Prostate gland (tissue), 2 donors: ENCODE measurements around the gene HOXB1. TPM values are rescaled to one million over a fixed set of nuclear protein-coding genes. Genes with fewer than 3 reads are reported as not detected.

Source experiments
- DNase-seq: peaks from one replicate; pipeline ENCODE4 v3.0.0-alpha.2; 2019; ENCODE audit warnings: low spot score
- H3K27ac ChIP-seq, 2 donors: fragments of 200-600 bp; sonication (generic); 2 replicates each; pipeline ENCODE4 v1.5.1; 2017 to 2019
- H3K27me3 ChIP-seq: fragments of 200-600 bp; sonication (generic); replicated peaks from 2 replicates; pipeline ENCODE4 v1.5.1; 2019; ENCODE audit not compliant: insufficient read depth
- H3K36me3 ChIP-seq, 2 donors: fragments of 200-600 bp; sonication (generic); 1 replicate in 1 of 2; 2 replicates in 1 of 2; pipeline versions ENCODE4 v1.5.1 to v1.8.1; 2017 to 2019
- H3K4me1 ChIP-seq: fragments of 200-600 bp; sonication (generic); replicated peaks from 2 replicates; pipeline ENCODE4 v1.5.1; 2019
- H3K4me3 ChIP-seq, 2 donors: fragments of 200-600 bp; sonication (generic); 2 replicates each; pipeline ENCODE4 v1.5.1; 2017 to 2019
- H3K9me3 ChIP-seq: fragments of 200-600 bp; sonication (generic); 2 replicates; pipeline ENCODE4 v1.5.1; 2017
- CTCF ChIP-seq, 4 experiments: fragments of 200-600 bp in 2 of 4; fragments of 450-650 bp in 2 of 4; sonication (generic) in 2 of 4; IDR thresholded peaks; 1 replicate in 3 of 4; 2 replicates in 1 of 4; pipeline ENCODE4 v1.5.1; 2016 to 2019; ENCODE audit warnings: antibody characterized with exemption in 4 of 4, mild to moderate bottlenecking in 2 of 4, moderate library complexity in 2 of 4
- POLR2A ChIP-seq: fragments of 450-650 bp; IDR thresholded peaks from one replicate; pipeline ENCODE4 v1.6.1; 2016; ENCODE audit warnings: antibody characterized with exemption, mild to moderate bottlenecking
- POLR2AphosphoS5 ChIP-seq: sonication (generic); formaldehyde crosslinking; IDR thresholded peaks from one replicate; pipeline ENCODE4 v1.6.1; 2017; ENCODE audit warnings: antibody characterized with exemption
- WGBS: methylation state at CpG from one replicate; pipeline ENCODE4 v1.1.5; 2018; 5-methylcytosine and 5-hydroxymethylcytosine counted together
- intact Hi-C: fragments of 100-400 bp; cut with DNase I; formaldehyde crosslinking; loops from one replicate; pipeline ENCODE4 v1.14.2; 2022
- total RNA-seq, 2 donors: library from RNA; depleted of rRNA; stranded (reverse); fragments of >200 nt; gene quantifications; one replicate each; pipeline ENCODE4 v1.1.0, GENCODE V29; 2016

Gene HOXB1
- total RNA-seq, 2 donors from 2014 or later: not detected

DNA sequence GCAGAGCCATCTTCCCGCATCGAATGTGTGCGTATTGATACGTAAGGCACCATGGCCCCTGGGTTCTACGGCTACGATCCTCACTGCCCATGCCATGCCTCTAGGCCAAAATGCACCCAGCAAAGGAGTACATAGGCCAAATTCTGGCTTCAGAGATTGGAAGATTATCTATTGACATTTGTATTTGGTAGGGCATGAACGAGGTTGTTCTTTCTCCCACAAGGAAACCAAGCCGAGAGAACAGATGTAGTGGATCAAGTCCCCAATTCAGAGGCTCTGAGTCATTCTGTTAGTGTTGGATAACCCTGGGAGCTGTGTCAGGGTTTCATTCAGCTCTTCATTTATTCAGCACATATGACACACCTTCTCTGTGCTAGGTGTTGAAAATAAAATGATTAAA, 36.5 kb downstream of the HOXB1 start:
- Histone ChIP-seq H3K27ac (no peak overlapping the region), H3K9me3 (no peaks in the 10 kb centered on the region), H3K4me1 (no peaks in the 10 kb centered on the region), H3K27me3 (no peaks in the 10 kb centered on the region), H3K4me3 (no peak overlapping the region), H3K36me3 (no peaks in the 10 kb centered on the region)
- WGBS: 94% methylated on average over 8 of the region's 8 CpGs
- no peak for DNase-seq
- intact Hi-C loops: no loop called here
- TF ChIP-seq POLR2A: no peak
- no peak for TF ChIP-seq CTCF (IDR thresholded peaks at IDR 0.05)
- no peak for TF ChIP-seq POLR2AphosphoS5

- Histone ChIP-seq H3K4me3 (no peak overlapping the region), H3K9me3 (no peaks in the 10 kb centered on the region), H3K27me3 (no peaks in the 10 kb centered on the region), H3K27ac (no peak overlapping the region), H3K36me3 (no peaks in the 10 kb centered on the region), H3K4me1 (no peaks in the 10 kb centered on the region)
- WGBS: 8% methylated on average over 53 of the region's 53 CpGs
- DNase-seq: peak; percentile 49
- intact Hi-C loops: no loop called here
- TF ChIP-seq POLR2A (no peak), CTCF (IDR thresholded peaks at IDR 0.05) (peak; percentile 51 to 91 (median 80)), POLR2AphosphoS5 (no peak)
Observed at GRCh38 chr17:48492401-48493298, 38.2 kb downstream of the HOXB1 start.

DNA sequence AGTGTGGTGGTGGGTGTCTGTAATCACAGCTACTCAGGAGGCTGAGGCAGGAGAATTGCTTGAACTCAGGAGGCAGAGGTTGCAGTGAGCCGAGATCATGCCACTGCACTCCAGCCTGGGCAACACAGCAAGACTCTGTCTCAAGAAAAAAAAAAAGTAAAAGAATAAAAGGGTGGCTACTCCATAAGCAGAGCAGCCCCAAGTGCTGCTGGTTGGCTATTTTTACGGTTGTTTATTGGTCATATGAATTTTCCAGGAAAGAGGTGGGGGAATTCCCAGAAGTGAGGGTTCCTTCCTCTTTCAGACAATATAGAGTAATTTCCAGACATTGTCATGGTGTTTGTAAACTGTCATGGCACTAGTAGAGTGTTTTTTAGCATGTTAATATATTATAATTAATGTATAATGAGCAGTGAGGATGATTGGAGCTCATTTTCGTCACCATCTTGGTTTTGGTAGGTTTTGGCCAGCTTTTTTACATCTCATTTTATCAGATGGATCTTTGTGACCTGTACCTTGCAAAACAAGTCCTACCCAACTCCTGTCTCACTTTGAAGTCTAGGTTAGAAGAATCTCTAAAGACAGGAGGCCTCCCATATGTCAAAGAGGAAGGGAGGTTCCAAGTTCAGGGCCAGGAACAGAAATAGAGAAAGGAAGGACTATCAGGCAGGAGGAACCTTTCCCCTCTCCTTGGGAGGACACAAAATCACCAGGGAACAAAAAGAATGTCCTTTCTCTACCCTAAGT, 39.1 kb downstream of the HOXB1 start:
- no peaks in the 10 kb centered on the region for H3K9me3 ChIP-seq
- no peaks in the 10 kb centered on the region for H3K27me3 ChIP-seq
- WGBS: 86% methylated on average over 3 of the region's 3 CpGs
- no peaks in the 10 kb centered on the region for H3K4me1 ChIP-seq
- no peak overlapping the region for H3K4me3 ChIP-seq
- no peak for DNase-seq
- TF ChIP-seq CTCF (IDR thresholded peaks at IDR 0.05) (no peak), POLR2AphosphoS5 (no peak), POLR2A (no peak)
- intact Hi-C loops: no loop called here
- H3K36me3 ChIP-seq: no peaks in the 10 kb centered on the region
- H3K27ac ChIP-seq: no peak overlapping the region

DNA sequence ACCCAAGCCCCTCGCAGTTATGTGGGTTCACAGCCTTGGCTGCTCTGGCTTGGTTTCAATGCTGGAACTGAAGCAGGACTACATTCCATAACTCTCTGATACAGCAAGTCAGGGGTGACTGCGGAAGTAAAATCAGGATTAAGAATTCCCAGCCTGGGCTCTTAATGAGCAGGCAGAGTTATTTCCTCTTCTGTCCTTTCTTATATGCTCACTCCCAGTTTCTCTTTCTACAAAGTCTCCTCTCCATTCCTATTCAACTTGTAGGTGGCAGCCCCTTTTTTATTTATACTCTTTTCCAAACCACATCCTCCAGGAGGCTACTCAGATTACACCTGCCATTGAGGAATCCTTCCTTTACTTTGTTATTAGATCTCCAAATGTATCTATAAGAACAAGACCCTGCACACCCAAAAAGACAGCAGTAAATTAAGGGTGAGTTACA, 40.3 kb downstream of the HOXB1 start:
- intact Hi-C loops: no loop called here
- H3K9me3 ChIP-seq: no peaks in the 10 kb centered on the region
- no peak for DNase-seq
- H3K4me3 ChIP-seq: no peak overlapping the region
- no peaks in the 10 kb centered on the region for H3K4me1 ChIP-seq
- H3K27me3 ChIP-seq: no peaks in the 10 kb centered on the region
- no peak overlapping the region for H3K27ac ChIP-seq
- 65% methylated on average over 2 of the region's 2 CpGs for WGBS
- TF ChIP-seq POLR2AphosphoS5 (no peak), CTCF (IDR thresholded peaks at IDR 0.05) (no peak), POLR2A (no peak)
- no peaks in the 10 kb centered on the region for H3K36me3 ChIP-seq
